ENCODE measurements around the gene NLRC5. TPM values are rescaled to one million over a fixed set of nuclear protein-coding genes. Genes with fewer than 3 reads are reported as not detected.
A peak's percentile ranks its signal among the peaks of the same experiment; 100 is the strongest.

NLRC5 gene
- total RNA-seq, 1 donor from 2014 or later, result not detected

DNA sequence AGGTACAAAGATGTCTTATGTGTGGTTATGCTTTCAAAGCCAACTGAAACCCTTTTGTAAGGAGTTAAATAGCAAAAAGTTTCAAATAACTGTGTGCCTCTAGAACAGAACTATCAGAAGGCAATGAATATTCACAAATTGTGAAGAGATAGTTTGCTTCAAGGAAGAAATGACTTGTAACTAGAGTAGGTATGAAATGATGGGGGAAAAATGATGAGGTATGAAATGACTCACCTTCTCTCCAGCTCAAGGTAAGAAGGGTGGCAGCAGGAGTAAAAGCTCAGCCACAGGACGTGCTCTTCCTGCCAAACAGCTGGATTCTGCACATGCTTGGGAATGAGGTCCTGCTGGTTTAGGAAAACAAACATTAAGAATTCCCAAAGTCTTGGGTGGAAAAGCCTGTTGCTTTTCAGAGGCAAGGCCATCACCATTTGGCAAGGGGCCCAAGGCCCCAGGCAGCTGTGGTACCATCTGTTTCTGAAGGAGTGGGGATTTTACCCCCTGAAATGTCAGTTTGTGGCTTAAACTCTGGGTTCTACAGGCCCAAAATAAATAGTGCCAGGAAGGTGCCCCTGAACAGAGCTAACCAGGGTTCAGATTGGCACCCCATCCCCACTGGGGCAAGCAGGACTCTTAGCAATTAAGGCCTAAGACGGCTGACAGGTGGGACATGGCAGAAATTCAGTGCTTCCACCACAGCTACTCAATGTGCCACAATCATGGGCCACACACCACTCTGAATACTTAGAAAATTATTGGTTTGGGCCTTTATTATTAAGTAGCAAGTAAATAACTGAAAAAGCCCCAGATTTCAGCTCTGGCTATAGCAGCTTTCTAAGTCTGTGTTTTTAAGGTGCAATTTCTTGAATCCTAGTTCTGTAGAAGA is 44.2 kb upstream of the NLRC5 start:
- no peaks in the 10 kb centered on the region for H3K27me3 ChIP-seq
- H3K9ac ChIP-seq, result no peak overlapping the region
- H3K36me3 ChIP-seq, result no peaks in the 10 kb centered on the region
- Mint-ChIP-seq H3K4me1 (peaks cover 6% of the 10 kb centered on the region), H3K9me3 (no peaks in the 10 kb centered on the region), H3K27ac (no peak overlapping the region), H3K4me3 (no peak overlapping the region), H3K27me3 (ENCODE audit: insufficient read depth, low read depth) (peaks cover 4% of the 10 kb centered on the region), H3K36me3 (peaks cover 13% of the 10 kb centered on the region)
- H3F3A ChIP-seq (ENCODE audit: low read depth), result no peaks in the 10 kb centered on the region
- no peak overlapping the region for H3K4me2 ChIP-seq
- no peak for DNase-seq (ENCODE audit: low spot score)
- H3K4me3 ChIP-seq, result no peak overlapping the region
- no peak overlapping the region for H2AFZ ChIP-seq (replicated peaks)
- H3K27ac ChIP-seq, result no peak overlapping the region
- TF ChIP-seq EZH2 (IDR thresholded peaks at IDR 0.05) (no peak), EZH2phosphoT487 (IDR thresholded peaks at IDR 0.05) (no peak)
- TF ChIP-seq, protein P1, sequence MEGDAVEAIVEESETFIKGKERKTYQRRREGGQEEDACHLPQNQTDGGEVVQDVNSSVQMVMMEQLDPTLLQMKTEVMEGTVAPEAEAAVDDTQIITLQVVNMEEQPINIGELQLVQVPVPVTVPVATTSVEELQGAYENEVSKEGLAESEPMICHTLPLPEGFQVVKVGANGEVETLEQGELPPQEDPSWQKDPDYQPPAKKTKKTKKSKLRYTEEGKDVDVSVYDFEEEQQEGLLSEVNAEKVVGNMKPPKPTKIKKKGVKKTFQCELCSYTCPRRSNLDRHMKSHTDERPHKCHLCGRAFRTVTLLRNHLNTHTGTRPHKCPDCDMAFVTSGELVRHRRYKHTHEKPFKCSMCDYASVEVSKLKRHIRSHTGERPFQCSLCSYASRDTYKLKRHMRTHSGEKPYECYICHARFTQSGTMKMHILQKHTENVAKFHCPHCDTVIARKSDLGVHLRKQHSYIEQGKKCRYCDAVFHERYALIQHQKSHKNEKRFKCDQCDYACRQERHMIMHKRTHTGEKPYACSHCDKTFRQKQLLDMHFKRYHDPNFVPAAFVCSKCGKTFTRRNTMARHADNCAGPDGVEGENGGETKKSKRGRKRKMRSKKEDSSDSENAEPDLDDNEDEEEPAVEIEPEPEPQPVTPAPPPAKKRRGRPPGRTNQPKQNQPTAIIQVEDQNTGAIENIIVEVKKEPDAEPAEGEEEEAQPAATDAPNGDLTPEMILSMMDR (IDR thresholded peaks at IDR 0.05), result no peak
- H4K20me1 ChIP-seq (ENCODE audit: low read depth), result no peaks in the 10 kb centered on the region
- no peaks in the 10 kb centered on the region for H3K9me3 ChIP-seq (ENCODE audit: low read depth)
- H3K79me2 ChIP-seq (ENCODE audit: low read depth), result no peaks in the 10 kb centered on the region
- H3K4me1 ChIP-seq, result no peaks in the 10 kb centered on the region

DNA sequence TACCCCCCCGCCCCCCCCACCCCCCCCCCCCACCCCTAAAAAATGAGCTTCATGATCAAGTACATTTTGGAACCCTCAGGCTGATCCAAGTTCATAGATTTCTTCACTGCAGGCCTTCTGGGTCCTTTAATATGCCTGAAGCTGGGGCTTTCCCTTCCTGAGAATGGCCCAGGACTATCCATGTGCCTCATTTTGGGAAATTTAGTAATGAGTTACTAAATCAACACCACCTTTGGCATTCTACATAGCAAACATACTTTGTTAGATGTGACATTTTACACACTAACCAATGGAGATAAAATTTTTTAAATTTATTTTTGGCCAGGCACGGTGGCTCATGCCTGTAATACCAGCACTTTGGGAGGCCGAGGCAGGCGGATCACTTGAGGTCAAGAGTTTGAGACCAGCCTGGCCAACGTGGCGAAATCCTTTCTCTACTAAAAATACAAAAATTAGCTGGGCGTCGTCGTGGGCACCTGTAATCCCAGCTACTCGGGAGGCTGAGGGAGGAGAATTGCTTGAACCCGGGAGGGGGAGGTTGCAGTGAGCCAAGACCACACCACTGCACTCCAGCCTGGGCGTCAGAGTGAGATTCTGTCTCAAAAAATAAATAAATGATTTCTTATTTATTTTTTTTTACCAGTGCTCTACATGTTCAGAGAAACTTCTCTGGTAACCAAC is 43.4 kb upstream of the NLRC5 start:
- H3K27ac ChIP-seq, result no peak overlapping the region
- H2AFZ ChIP-seq (replicated peaks), result no peak overlapping the region
- TF ChIP-seq EZH2phosphoT487 (IDR thresholded peaks at IDR 0.05) (no peak), EZH2 (IDR thresholded peaks at IDR 0.05) (no peak)
- TF ChIP-seq, protein P1 (IDR thresholded peaks at IDR 0.05), result no peak
- Mint-ChIP-seq H3K9me3 (no peaks in the 10 kb centered on the region), H3K27ac (no peak overlapping the region), H3K4me1 (peaks cover 6% of the 10 kb centered on the region), H3K4me3 (no peak overlapping the region), H3K27me3 (ENCODE audit: insufficient read depth, low read depth) (peaks cover 4% of the 10 kb centered on the region), H3K36me3 (peaks cover 13% of the 10 kb centered on the region)
- H3K9me3 ChIP-seq (ENCODE audit: low read depth), result no peaks in the 10 kb centered on the region
- no peaks in the 10 kb centered on the region for H3K4me1 ChIP-seq
- H3F3A ChIP-seq (ENCODE audit: low read depth), result no peaks in the 10 kb centered on the region
- DNase-seq (ENCODE audit: low spot score), result no peak
- H3K27me3 ChIP-seq, result no peaks in the 10 kb centered on the region
- H3K4me3 ChIP-seq, result no peak overlapping the region
- no peak overlapping the region for H3K4me2 ChIP-seq
- no peaks in the 10 kb centered on the region for H3K79me2 ChIP-seq (ENCODE audit: low read depth)
- H3K9ac ChIP-seq, result no peak overlapping the region
- no peaks in the 10 kb centered on the region for H3K36me3 ChIP-seq
- H4K20me1 ChIP-seq (ENCODE audit: low read depth), result no peaks in the 10 kb centered on the region

DNA sequence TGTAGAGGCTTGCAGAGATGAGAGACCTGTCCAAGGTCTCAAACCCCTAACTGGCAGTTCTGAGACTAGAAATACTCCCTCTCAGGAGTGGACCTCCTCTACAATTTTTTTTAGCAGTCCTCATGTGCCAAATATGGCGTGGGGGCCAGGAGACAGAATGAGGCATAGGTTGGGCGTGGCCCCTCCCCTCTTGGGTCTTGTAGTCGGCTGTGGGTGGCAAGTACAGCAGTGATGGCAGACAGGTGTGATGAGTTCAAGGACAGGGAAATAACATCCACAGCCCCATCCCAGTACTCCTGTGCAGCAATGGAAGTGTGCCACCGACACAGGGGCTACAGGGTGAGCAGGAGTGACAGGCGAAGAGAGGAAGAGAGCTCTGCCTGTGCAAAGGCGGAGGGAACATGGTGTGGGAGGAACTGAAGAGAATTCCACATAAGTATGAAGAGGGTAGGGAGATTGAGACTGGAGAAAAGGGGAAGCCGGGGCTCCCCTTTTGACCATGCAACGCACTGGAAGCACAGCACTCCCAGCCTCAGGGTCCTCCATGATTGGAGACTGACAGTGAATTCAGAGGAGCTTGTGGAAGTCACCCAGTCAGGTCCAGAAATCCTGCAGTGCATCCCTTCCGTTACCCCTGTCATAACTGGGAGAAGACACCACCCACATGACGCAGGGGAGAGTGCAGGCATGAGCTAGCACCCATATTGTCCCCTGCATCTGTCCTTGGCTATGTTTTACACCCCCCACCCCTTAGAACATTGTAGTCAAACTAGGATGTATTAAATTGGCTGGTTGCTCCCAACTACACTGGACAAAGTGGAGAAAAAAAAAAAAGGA is 42.4 kb upstream of the NLRC5 start:
- Histone ChIP-seq H3K9me3 (ENCODE audit: low read depth) (no peaks in the 10 kb centered on the region), H3K27me3 (no peaks in the 10 kb centered on the region), H3K4me2 (no peak overlapping the region), H4K20me1 (ENCODE audit: low read depth) (no peaks in the 10 kb centered on the region), H3F3A (ENCODE audit: low read depth) (no peaks in the 10 kb centered on the region), H3K27ac (no peak overlapping the region), H3K36me3 (no peaks in the 10 kb centered on the region), H3K4me1 (no peaks in the 10 kb centered on the region), H3K9ac (no peak overlapping the region), H3K4me3 (no peak overlapping the region), H2AFZ (replicated peaks) (no peak overlapping the region), H3K79me2 (ENCODE audit: low read depth) (no peaks in the 10 kb centered on the region)
- no peak for DNase-seq (ENCODE audit: low spot score)
- H3K4me1 Mint-ChIP-seq, result peaks cover 6% of the 10 kb centered on the region
- peak overlapping the region; percentile 60 for H3K4me3 Mint-ChIP-seq
- H3K27ac Mint-ChIP-seq, result no peak overlapping the region
- peaks cover 6% of the 10 kb centered on the region for H3K27me3 Mint-ChIP-seq (ENCODE audit: insufficient read depth, low read depth)
- TF ChIP-seq EZH2phosphoT487 (IDR thresholded peaks at IDR 0.05), result no peak
- TF ChIP-seq EZH2 (IDR thresholded peaks at IDR 0.05), result no peak
- TF ChIP-seq, protein P1 (IDR thresholded peaks at IDR 0.05), result no peak
- H3K36me3 Mint-ChIP-seq, result peaks cover 9% of the 10 kb centered on the region
- H3K9me3 Mint-ChIP-seq, result no peaks in the 10 kb centered on the region

Measured in neural progenitor cell (in vitro differentiated cells).